Epithelial cell of esophagus (primary cell): ENCODE results near the gene ANO1.
A peak's percentile ranks its signal among the peaks of the same experiment; 100 is the strongest.

ENCODE experiments used
- DNase-seq: peaks from one replicate; pipeline ENCODE4 v3.0.0; 2010; ENCODE audit warnings: low read depth
- H3K4me3 ChIP-seq: 2 replicates; pipeline ENCODE4 v1.5.1; 2011; ENCODE audit warnings: mild to moderate bottlenecking, low read length, control low read depth
- TF ChIP-seq, protein P1 (sequence below): IDR thresholded peaks from 2 replicates; pipeline ENCODE4 v1.5.1; 2011; ENCODE audit warnings: low read depth, mild to moderate bottlenecking, low read length, control low read depth, inconsistent platforms; ENCODE audit not compliant: insufficient read depth; ENCODE audit errors: missing control alignments

Gene ANO1

DNA sequence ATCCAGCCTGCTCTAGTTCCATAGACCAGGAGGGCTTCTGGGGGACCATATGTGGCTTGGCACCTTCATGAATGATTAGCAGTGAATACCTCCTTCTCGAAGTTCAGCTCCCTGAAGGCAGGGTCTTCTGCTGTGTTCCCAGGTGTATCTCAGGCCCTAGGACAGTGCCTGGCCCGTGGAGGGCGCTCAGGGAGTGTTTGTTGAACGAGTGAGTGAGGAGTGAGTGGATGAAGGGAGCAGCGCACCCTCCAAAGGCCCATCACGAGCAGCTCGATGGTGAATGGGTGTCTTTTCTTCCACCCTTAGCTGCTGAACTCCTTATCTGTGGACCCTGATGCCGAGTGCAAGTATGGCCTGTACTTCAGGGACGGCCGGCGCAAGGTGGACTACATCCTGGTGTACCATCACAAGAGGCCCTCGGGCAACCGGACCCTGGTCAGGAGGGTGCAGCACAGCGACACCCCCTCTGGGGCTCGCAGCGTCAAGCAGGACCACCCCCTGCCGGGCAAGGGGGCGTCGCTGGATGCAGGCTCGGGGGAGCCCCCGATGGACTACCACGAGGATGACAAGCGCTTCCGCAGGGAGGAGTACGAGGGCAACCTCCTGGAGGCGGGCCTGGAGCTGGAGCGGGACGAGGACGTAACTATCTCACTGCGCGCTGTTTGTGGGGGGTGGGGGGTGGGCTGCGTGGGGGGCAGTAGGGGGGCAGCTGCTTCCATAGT lies 9.5 kb downstream of the ANO1 start:
- no peak overlapping the region for H3K4me3 ChIP-seq
- TF ChIP-seq, protein P1, sequence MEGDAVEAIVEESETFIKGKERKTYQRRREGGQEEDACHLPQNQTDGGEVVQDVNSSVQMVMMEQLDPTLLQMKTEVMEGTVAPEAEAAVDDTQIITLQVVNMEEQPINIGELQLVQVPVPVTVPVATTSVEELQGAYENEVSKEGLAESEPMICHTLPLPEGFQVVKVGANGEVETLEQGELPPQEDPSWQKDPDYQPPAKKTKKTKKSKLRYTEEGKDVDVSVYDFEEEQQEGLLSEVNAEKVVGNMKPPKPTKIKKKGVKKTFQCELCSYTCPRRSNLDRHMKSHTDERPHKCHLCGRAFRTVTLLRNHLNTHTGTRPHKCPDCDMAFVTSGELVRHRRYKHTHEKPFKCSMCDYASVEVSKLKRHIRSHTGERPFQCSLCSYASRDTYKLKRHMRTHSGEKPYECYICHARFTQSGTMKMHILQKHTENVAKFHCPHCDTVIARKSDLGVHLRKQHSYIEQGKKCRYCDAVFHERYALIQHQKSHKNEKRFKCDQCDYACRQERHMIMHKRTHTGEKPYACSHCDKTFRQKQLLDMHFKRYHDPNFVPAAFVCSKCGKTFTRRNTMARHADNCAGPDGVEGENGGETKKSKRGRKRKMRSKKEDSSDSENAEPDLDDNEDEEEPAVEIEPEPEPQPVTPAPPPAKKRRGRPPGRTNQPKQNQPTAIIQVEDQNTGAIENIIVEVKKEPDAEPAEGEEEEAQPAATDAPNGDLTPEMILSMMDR: no peak
- DNase-seq: no peak

DNA sequence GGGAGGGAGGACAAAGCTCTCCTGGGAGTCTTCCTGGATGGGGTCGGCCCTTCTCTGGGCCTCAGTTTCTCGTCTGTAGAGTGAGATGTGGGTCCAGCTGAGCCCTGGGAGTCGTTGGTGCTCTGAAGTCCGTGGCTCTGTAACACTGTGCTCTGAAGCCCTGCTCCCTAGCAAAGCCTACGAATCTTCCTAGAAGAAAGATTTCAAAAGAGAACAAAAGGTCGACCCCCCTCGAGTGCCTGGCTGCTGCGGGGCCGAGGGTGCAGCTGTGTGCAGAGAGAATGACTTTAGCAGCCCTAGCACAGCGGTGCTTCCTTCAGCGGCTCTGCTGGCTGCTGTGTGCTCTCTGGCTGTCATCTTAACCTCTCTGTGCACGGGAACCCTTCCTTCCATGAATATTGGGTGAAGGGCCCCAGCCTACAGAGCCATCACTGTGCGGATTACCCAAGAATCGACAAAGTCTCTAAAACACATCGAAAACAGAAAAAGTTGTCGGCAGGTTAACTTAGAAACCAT lies 10.7 kb downstream of the ANO1 start:
- H3K4me3 ChIP-seq: no peak overlapping the region
- DNase-seq: no peak
- TF ChIP-seq, protein P1: no peak

DNA sequence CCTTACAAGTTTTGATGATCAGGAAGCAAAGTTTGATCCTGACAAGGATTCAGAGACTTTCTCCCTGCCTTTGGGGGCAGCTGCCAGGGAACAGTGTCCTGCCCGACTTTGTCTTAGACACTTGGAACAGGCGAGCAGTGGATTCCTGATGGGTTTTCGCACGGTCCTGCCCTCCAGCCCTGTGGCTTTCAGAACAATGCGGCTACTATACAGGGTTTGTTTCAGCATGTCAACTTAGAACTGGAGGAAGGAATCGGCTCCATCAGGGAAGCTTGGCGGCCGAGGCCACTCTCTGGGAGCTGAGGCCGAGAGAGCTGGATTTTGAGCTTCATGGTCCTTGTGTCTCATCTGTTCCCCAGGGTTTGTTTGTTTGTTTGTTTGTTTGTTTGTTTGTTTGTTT lies 11.5 kb downstream of the ANO1 start:
- DNase-seq: peak; percentile 27
- H3K4me3 ChIP-seq: no peak overlapping the region
- TF ChIP-seq, protein P1: no peak

DNA sequence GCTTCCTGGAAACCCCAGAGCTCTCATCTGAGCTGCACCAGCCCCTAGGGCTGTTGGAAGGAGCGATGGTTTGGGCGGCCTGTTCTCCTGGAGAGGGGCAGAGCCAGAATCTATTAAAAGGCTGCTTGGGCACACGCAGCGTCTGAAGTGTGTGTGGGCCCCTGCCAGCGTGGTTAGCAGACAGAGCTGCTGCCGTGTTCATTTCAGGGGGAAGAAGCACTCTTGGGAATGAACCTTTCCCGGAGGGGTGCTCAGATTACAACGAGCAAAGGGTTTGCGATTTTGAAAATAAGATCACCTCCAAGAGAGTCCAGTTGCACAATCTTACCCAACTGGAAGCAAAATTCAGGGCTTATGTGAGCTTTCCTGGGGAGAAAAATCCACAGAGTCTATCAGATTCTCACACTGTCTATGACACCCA lies 12.9 kb downstream of the ANO1 start:
- no peak overlapping the region for H3K4me3 ChIP-seq
- TF ChIP-seq, protein P1: no peak
- DNase-seq: no peak

DNA sequence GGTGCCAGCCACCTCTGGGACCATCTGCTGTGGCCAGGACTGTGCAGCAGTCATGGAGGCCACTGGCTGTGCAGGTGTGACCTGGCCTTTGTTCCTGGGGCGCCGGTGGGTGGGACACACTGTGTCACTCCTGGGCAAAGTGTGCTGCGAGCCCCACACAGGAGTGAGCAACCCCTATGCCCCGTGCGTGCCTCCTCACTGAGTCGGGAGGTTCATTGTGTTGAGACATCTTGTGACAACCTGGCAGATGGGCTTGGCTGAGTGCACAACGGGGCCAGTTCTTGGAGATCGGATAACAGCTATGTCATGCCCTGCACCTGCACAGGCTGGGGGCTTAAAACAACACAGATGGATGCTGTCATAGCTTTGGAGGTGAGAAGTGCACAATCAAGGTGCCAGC lies 13.5 kb downstream of the ANO1 start:
- TF ChIP-seq, protein P1: no peak
- no peak for DNase-seq
- H3K4me3 ChIP-seq: no peak overlapping the region

DNA sequence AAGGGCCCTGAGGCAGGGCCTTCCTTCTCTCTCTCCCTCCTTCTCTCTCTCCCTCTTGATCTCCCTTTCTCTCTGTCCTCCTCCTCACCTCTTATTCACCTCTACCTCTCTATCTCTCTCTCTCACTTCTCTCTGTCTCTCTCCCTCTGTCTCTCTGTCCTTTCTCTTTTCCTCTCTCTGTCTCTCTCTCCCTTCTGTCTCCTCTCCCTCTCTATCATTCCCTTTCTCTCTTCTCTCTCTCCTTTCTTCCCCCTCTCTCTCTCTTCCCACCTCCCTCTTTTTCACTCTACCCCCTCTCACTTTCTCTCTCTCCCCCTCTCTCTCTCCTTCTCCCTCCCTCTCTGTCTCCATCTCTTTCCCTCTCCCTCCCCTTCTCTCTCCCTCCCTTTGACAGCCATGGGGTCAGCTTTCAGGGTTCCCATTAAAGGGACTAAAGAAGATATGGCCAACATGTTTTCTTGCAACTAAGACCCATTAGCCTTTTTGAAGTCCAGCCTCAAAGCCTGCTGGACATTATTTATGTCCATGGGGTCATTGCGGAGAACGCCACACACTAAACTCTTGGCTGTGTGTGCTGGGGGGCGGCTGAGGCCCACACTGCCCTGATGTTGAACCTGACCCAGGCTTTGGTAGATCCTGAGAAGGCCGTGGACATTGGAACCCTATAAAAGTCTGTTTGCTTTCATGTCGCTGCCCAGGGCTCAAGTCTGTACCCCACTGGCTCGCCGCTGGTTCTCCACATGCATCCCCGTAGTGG lies 15.0 kb downstream of the ANO1 start:
- TF ChIP-seq, protein P1: no peak
- no peak for DNase-seq
- no peak overlapping the region for H3K4me3 ChIP-seq
